HFF-Myc (cell line): Measurements from ENCODE around the gene PRPH.
"Not testable (repeated sequence)": the region's sequence is repeated elsewhere in the genome, so short reads cannot be mapped to it uniquely, and the experiment has no call there.

ENCODE experiments used
- DNase-seq: peaks from one replicate; pipeline ENCODE4 v3.0.0-alpha.2; 2011; ENCODE audit warnings: low read depth; ENCODE audit errors: extremely low read depth
- H3K4me3 ChIP-seq: replicated peaks from 2 replicates; pipeline ENCODE4 v1.5.1; 2011; ENCODE audit warnings: low read depth, mild to moderate bottlenecking, control low read depth, low read length
- TF ChIP-seq, protein P1 (sequence below): IDR thresholded peaks from 2 replicates; pipeline ENCODE4 v1.5.1; 2012; ENCODE audit warnings: mild to moderate bottlenecking, low read depth, low read length, control low read depth; ENCODE audit errors: missing control alignments

The PRPH gene

GRCh38 chr12:49332891-49333371 lies 38.0 kb downstream of the PRPH start:
- H3K4me3 ChIP-seq, result no peak overlapping the region
- DNase-seq, result no peak
- TF ChIP-seq, protein P1, sequence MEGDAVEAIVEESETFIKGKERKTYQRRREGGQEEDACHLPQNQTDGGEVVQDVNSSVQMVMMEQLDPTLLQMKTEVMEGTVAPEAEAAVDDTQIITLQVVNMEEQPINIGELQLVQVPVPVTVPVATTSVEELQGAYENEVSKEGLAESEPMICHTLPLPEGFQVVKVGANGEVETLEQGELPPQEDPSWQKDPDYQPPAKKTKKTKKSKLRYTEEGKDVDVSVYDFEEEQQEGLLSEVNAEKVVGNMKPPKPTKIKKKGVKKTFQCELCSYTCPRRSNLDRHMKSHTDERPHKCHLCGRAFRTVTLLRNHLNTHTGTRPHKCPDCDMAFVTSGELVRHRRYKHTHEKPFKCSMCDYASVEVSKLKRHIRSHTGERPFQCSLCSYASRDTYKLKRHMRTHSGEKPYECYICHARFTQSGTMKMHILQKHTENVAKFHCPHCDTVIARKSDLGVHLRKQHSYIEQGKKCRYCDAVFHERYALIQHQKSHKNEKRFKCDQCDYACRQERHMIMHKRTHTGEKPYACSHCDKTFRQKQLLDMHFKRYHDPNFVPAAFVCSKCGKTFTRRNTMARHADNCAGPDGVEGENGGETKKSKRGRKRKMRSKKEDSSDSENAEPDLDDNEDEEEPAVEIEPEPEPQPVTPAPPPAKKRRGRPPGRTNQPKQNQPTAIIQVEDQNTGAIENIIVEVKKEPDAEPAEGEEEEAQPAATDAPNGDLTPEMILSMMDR, result no peak

DNA sequence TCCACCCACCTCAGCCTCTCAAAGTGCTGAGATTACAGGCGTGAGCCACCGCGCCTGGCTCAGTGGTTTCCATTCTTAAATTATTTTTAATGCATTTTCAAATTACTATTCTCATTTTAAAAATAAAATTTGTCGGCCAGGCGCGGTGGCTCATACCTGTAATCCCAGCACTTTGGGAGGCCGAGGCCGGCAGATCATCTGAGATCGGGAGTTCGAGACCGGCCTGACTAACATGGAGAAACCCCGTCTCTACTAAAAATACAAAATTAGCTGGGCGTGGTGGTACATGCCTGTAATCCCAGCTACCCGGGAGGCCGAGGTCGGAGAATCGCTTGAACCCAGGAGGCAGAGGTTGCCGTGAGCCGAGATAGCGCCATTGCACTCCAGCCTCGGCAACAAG lies 38.8 kb downstream of the PRPH start:
- not testable (repeated sequence) for DNase-seq, H3K4me3 ChIP-seq

GRCh38 chr12:49334226-49334625 lies 39.3 kb downstream of the PRPH start:
- no peak for DNase-seq
- no peak overlapping the region for H3K4me3 ChIP-seq
- TF ChIP-seq, protein P1, result no peak

- DNase-seq, result no peak
- TF ChIP-seq, protein P1, result no peak
- H3K4me3 ChIP-seq, result no peak overlapping the region
These were observed 39.7 kb downstream of the PRPH start for GRCh38 chr12:49334681-49335080.

DNA sequence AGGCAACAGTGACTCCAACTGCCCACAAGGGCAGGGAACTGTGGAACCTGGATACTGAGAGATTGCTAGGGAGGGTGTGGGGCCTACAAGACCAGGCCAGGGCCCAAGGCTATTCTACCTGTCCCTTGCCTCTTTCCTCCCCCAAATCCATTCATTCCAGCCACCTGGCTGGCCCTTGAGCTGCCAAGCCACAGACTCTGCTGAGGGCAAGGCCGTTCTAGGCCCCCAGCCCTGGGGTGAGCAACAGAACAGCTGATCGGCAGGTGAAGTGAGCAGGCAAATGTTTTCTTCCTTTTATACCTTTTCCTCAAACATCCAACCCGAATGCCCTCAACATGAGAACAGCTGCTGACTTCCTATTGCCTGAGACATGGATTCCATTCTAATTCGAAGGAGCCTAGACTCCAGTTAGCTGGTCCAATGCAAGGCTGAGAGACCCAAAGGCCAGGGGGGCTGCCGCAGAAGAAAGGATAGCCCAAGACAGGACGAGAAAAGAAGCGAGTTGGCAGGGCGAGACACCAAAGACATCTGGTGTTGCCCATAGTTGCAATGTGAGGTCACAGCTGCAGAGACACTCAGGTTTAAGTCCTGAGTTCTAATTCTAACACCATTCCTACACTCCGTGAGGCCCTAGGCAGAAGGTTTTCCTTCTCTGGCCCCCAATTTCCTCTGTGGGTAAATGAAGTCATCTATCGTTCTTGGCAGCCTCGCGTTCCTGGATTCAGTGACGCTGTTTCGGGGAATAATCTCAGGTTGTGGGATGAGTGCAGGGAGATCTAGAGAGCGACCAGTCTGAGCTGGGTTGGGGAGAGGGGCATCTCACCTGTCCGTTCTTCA lies 40.4 kb downstream of the PRPH start:
- no peak for DNase-seq
- no peak overlapping the region for H3K4me3 ChIP-seq
- TF ChIP-seq, protein P1, result no peak

DNA sequence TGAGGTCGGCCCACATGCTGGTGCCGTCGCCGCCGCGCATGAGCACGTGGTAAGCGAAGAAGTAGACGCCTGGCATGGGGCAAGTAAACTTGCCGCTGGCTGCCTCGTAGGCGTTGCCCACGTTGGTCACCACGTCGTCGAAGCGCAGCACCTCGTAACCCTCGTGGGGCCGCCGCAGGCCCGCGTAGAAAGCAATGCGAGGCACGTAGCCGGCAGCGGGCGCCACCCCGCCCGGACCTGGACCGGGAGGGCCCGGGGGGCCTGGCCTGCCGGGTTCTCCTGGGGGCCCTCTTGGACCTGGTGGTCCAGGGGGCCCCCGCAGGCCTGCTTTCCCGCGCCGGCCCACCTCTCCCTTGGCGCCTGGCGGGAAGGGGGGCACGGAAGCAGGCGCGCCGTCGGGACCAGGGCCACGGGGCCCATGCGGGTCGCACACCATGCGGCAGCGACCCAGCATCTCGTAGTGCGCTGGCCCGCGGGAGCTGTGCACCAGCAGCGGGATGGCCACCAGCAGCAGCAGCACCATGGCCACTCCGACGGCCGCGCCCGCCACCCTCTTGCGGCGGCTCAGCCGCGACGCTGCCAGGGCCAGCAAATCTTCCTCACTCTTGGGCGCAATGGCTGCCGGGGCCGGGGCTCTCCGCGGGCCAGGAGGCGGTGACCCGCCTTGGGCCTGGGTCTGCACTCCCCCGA lies 41.2 kb downstream of the PRPH start:
- H3K4me3 ChIP-seq, result no peak overlapping the region
- TF ChIP-seq, protein P1, result no peak
- no peak for DNase-seq

DNA sequence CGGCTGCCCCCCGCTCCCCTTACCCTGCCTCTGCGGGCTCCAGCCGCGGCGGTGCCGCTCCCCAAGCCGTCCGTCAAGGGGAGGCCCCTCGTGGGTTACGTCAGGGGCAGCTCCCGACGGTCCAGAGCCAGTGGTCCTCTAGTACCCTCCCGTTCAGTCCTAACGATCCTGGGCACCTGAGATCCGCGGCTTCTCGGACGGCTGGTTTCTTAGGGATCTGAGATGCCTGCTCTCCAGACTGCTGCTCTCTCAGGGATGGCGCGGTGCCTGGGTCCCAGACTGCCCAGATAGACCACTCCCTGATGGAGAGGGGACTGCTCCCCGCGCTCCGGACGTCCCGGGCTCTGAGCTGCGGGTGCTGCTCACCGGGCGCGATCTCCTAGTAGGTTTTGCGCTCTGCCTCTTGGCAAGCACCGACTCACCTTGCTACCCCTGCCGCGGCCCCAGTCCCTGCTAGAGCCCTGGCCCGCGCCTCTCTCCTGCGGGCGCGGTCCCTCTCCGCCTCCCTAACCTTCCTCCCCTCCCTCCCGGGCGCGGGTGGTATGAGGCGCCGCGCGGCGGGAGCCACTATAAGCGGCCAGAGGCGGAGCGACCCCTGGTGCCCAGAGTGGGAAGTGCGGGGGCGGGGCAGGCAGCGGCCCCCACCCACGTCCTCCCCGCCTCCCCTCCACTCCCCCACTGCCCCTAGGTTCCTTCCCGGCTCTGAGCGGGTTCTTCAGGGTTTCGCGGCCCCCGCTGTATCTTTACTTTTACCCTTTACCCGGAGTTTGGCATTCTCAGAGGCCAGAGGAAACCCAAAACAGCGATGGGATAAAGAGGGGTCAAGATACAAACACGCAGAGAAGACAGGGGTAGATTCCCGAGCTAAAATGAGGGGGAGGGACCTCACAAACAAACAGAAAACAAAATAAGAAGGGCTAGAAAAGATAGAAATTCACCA lies 42.0 kb downstream of the PRPH start, which contains the start of gene C1QL4:
C1QL4 (minus strand) TSS at position 544 of the 940 bp plus-strand sequence. CDS start 711 bp downstream, outside the sequence.
- TF ChIP-seq, protein P1, result peak; percentile 85
- no peak for DNase-seq
- peak within 1 kb of the TSS; percentile 29 for H3K4me3 ChIP-seq
